A549 (cell line): ENCODE measurements around the gene CLASP1. TPM values are rescaled to one million over a fixed set of nuclear protein-coding genes. Genes with fewer than 3 reads are reported as not detected.

Experiments used
- ATAC-seq, 2 experiments: fragments of 200-7000 bp in 1 of 2; fragments of >200 bp in 1 of 2; cut with Nextera tagmentation in 1 of 2; cut with Tn5 transposase in 1 of 2; 3 replicates each; pipeline versions ENCODE4 v1.8.0 to v1.9.1; 2018 to 2020; ENCODE audit warnings: mild to moderate bottlenecking in 1 of 2, moderate library complexity in 1 of 2
- CTCF ChIA-PET: fragments of 300-600 bp; sonication (Branson Sonifier 250); formaldehyde crosslinking; extraction: SDS; loops from one replicate; lab custom pipeline; 2021; ENCODE audit warnings: antibody characterized with exemption, inconsistent platforms; lab: Yijun Ruan, JAX
- POLR2A ChIA-PET: fragments of 350-600 bp; formaldehyde crosslinking; extraction: SDS; loops from one replicate; lab custom pipeline; 2021; ENCODE audit warnings: antibody characterized with exemption, inconsistent platforms; lab: Yijun Ruan, JAX
- DNase-seq, 2 experiments: peaks; one replicate each; pipeline versions ENCODE4 v3.0.0 to v3.0.0-alpha.2; 2011 to 2016; ENCODE audit warnings: low read depth in 1 of 2, low spot score in 1 of 2
- FAIRE-seq: peaks from 2 replicates; lab custom pipeline; 2011; peaks lifted over from hg19 to GRCh38; lab: Jason Lieb, UNC
- H3K27ac ChIP-seq, 2 experiments: fragments of >200 bp; sonication (Bioruptor Twin); formaldehyde crosslinking; 3 replicates each; pipeline ENCODE4 v1.5.1; 2016 to 2017
- H3K4me1 ChIP-seq: fragments of >200 bp; sonication (Bioruptor Twin); formaldehyde crosslinking; 3 replicates; pipeline ENCODE4 v1.6.1; 2016
- H3K4me2 ChIP-seq: fragments of >200 bp; sonication (Bioruptor Twin); formaldehyde crosslinking; 3 replicates; pipeline ENCODE4 v1.6.1; 2016
- H3K4me3 ChIP-seq: fragments of >200 bp; sonication (Bioruptor Twin); formaldehyde crosslinking; 3 replicates; pipeline ENCODE4 v1.5.1; 2016
- H3K9me3 ChIP-seq: fragments of >200 bp; sonication (Bioruptor Twin); formaldehyde crosslinking; 3 replicates; pipeline ENCODE4 v1.6.1; 2016
- BCL3 ChIP-seq: fragments of >200 bp; sonication (Bioruptor Twin); formaldehyde crosslinking; IDR thresholded peaks from 3 replicates; pipeline ENCODE4 v1.6.1; 2016
- BHLHE40 ChIP-seq: IDR thresholded peaks from 2 replicates; pipeline ENCODE4 v1.6.1; 2012; ENCODE audit warnings: low read depth, low read length, inconsistent platforms
- CEBPB ChIP-seq, 2 experiments: fragments of >200 bp in 1 of 2; sonication (Bioruptor Twin) in 1 of 2; formaldehyde crosslinking in 1 of 2; IDR thresholded peaks; 2 replicates each; pipeline ENCODE4 v1.6.1; 2012 to 2016
- CHD2 ChIP-seq: fragments of 150-350 bp; IDR thresholded peaks from 2 replicates; pipeline ENCODE4 v1.6.1; 2014; ENCODE audit warnings: low read length; ENCODE audit not compliant: partially characterized antibody
- CHD4 ChIP-seq: fragments of 200-600 bp; sonication (generic); IDR thresholded peaks from 2 replicates; pipeline ENCODE4 v1.6.1; 2016; ENCODE audit warnings: antibody characterized with exemption, mild to moderate bottlenecking, borderline replicate concordance
- CTCF ChIP-seq: fragments of >200 bp; sonication (Bioruptor Twin); formaldehyde crosslinking; IDR thresholded peaks from 3 replicates; pipeline ENCODE4 v1.5.1; 2016
- EP300 ChIP-seq, 2 experiments: fragments of >200 bp; sonication (Bioruptor Twin); formaldehyde crosslinking; IDR thresholded peaks; 2 replicates in 1 of 2; 3 replicates in 1 of 2; pipeline ENCODE4 v1.6.1; 2016 to 2017
- ESRRA ChIP-seq: fragments of 150-350 bp; IDR thresholded peaks from 2 replicates; pipeline ENCODE4 v1.6.1; 2014; ENCODE audit warnings: mild to moderate bottlenecking, low read length, borderline replicate concordance
- GATA3 ChIP-seq: IDR thresholded peaks from 2 replicates; pipeline ENCODE4 v1.6.1; 2012; ENCODE audit warnings: borderline replicate concordance
- HES2 ChIP-seq: fragments of >200 bp; sonication (Bioruptor Twin); formaldehyde crosslinking; IDR thresholded peaks from 2 replicates; pipeline ENCODE4 v1.6.1; 2016
- HEYL ChIP-seq: fragments of 250-450 bp; sonication (Bioruptor Pico); IDR thresholded peaks from 2 replicates; pipeline ENCODE4 v1.8.0; 2021; ENCODE audit warnings: mild to moderate bottlenecking, moderate library complexity
- JUN ChIP-seq, 2 experiments: fragments of >200 bp; sonication (Bioruptor Twin); formaldehyde crosslinking; IDR thresholded peaks; 2 replicates in 1 of 2; 3 replicates in 1 of 2; pipeline ENCODE4 v1.6.1; 2016 to 2017
- JUNB ChIP-seq: fragments of >200 bp; sonication (Bioruptor Twin); formaldehyde crosslinking; IDR thresholded peaks from 2 replicates; pipeline ENCODE4 v1.6.1; 2016
- MAX ChIP-seq: IDR thresholded peaks from 2 replicates; pipeline ENCODE4 v1.6.1; 2012
- MAZ ChIP-seq: fragments of 150-350 bp; IDR thresholded peaks from 2 replicates; pipeline ENCODE4 v1.6.1; 2014; ENCODE audit warnings: antibody characterized with exemption, low read depth, low read length, borderline replicate concordance
- NPAS2 ChIP-seq: fragments of 250-450 bp; sonication (Bioruptor Pico); IDR thresholded peaks from 2 replicates; pipeline ENCODE4 v1.8.0; 2022; ENCODE audit warnings: mild to moderate bottlenecking, moderate library complexity, borderline replicate concordance
- NR3C1 ChIP-seq: fragments of >200 bp; sonication (Bioruptor Twin); formaldehyde crosslinking; IDR thresholded peaks from 3 replicates; pipeline ENCODE4 v1.6.1; 2017
- PHF8 ChIP-seq: fragments of 200-600 bp; sonication (generic); IDR thresholded peaks from 2 replicates; pipeline ENCODE4 v1.6.1; 2016; ENCODE audit warnings: low read depth, mild to moderate bottlenecking, antibody characterized with exemption, moderate library complexity, borderline replicate concordance
- POLR2A ChIP-seq: IDR thresholded peaks from 2 replicates; pipeline ENCODE4 v1.6.1; 2012; ENCODE audit warnings: mild to moderate bottlenecking, low read length
- RAD21 ChIP-seq, 2 experiments: fragments of >200 bp in 1 of 2; sonication (Bioruptor Twin) in 1 of 2; formaldehyde crosslinking in 1 of 2; IDR thresholded peaks in 1 of 2; conservative IDR thresholded peaks in 1 of 2; 2 replicates in 1 of 2; 3 replicates in 1 of 2; pipeline ENCODE4 v1.6.1; 2012 to 2018; ENCODE audit warnings: inconsistent platforms in 1 of 2
- RCOR1 ChIP-seq: fragments of 150-350 bp; IDR thresholded peaks from 2 replicates; pipeline ENCODE4 v1.6.1; 2014; ENCODE audit warnings: antibody characterized with exemption, low read length, low read depth
- RFX5 ChIP-seq: fragments of 450-650 bp; IDR thresholded peaks from 2 replicates; pipeline ENCODE4 v1.7.1; 2014; ENCODE audit warnings: antibody characterized with exemption, mild to moderate bottlenecking, moderate library complexity
- RNF2 ChIP-seq: fragments of 200-600 bp; sonication (generic); IDR thresholded peaks from 2 replicates; pipeline ENCODE4 v1.6.1; 2016; ENCODE audit warnings: low read depth, mild to moderate bottlenecking, antibody characterized with exemption, moderate library complexity, borderline replicate concordance
- SMC3 ChIP-seq: fragments of >200 bp; sonication (Bioruptor Twin); formaldehyde crosslinking; IDR thresholded peaks from 3 replicates; pipeline ENCODE4 v1.6.1; 2018; ENCODE audit warnings: inconsistent platforms
- TFCP2L1 ChIP-seq: fragments of 250-450 bp; sonication (Bioruptor Pico); IDR thresholded peaks from 2 replicates; pipeline ENCODE4 v1.5.0; 2021; ENCODE audit warnings: mild to moderate bottlenecking
- ZC3H11A ChIP-seq: fragments of 450-650 bp; IDR thresholded peaks from 2 replicates; pipeline ENCODE4 v1.6.1; 2014; ENCODE audit warnings: antibody characterized with exemption, mild to moderate bottlenecking
- ZFP36 ChIP-seq: fragments of 450-650 bp; IDR thresholded peaks from 2 replicates; pipeline ENCODE4 v1.6.1; 2014; ENCODE audit warnings: borderline replicate concordance; ENCODE audit not compliant: partially characterized antibody
- WGBS: methylation state at CpG from one replicate; pipeline ENCODE4 v1.1.6; 2017; ENCODE audit errors: missing lambda C conversion rate; 5-methylcytosine and 5-hydroxymethylcytosine counted together
- polyA plus RNA-seq, 4 experiments: library from polyadenylated mRNA; depleted of rRNA in 3 of 4; stranded (reverse); fragments of >200 nt; fragmentation: RNase III in 1 of 4; extraction: RNeasy Plus Mini Kit Qiagen cat#74134 plus additional on column Dnase treatment in 1 of 4; gene quantifications; 2 replicates in 3 of 4; 3 replicates in 1 of 4; pipeline ENCODE4 v1.2.3, GENCODE V29; 2011 to 2017

The CLASP1 gene
- polyA plus RNA-seq, 2 of the 4 experiments (the other 2 are of a cell fraction): 11.7 to 15.8 TPM

GRCh38 chr2:121355488-121355887, 293.8 kb downstream of the CLASP1 start:
- H3K4me1 ChIP-seq: peaks cover 4% of the 10 kb centered on the region
- no peak for TF ChIP-seq CHD4
- TF ChIP-seq CHD2: no peak
- TF ChIP-seq NPAS2 (CRISPR knock-in tag): no peak
- TF ChIP-seq JUNB: no peak
- TF ChIP-seq MAZ: no peak
- no peak for TF ChIP-seq EP300 (IDR thresholded peaks at IDR 0.05)
- TF ChIP-seq MAX: no peak
- TF ChIP-seq ZFP36: no peak
- TF ChIP-seq GATA3: no peak
- TF ChIP-seq NR3C1: no peak
- no peak for TF ChIP-seq RNF2
- TF ChIP-seq BCL3: no peak
- TF ChIP-seq HEYL (CRISPR knock-in tag): no peak
- no peak for TF ChIP-seq RCOR1
- H3K27ac ChIP-seq: no peak overlapping the region
- FAIRE-seq (no peak), DNase-seq (no peak), ATAC-seq (no peak)
- H3K4me2 ChIP-seq: no peak overlapping the region
- WGBS: 71% methylated on average over 1 of the region's 1 CpG
- no peaks in the 10 kb centered on the region for H3K9me3 ChIP-seq
- POLR2A ChIA-PET: interaction anchor here (0.7 to 1.7 kb wide), 2 partner anchors 21 to 175 kb away, joined by 5 read pairs; partner anchors contain the start of gene RNU4ATAC
- H3K4me3 ChIP-seq: no peak overlapping the region
- CTCF ChIA-PET: interaction anchor here (0.7 to 9.1 kb wide), 20 partner anchors 10 to 686 kb away, joined by 3 to 117 read pairs (median 4); no protein-coding TSS in a partner anchor

DNA sequence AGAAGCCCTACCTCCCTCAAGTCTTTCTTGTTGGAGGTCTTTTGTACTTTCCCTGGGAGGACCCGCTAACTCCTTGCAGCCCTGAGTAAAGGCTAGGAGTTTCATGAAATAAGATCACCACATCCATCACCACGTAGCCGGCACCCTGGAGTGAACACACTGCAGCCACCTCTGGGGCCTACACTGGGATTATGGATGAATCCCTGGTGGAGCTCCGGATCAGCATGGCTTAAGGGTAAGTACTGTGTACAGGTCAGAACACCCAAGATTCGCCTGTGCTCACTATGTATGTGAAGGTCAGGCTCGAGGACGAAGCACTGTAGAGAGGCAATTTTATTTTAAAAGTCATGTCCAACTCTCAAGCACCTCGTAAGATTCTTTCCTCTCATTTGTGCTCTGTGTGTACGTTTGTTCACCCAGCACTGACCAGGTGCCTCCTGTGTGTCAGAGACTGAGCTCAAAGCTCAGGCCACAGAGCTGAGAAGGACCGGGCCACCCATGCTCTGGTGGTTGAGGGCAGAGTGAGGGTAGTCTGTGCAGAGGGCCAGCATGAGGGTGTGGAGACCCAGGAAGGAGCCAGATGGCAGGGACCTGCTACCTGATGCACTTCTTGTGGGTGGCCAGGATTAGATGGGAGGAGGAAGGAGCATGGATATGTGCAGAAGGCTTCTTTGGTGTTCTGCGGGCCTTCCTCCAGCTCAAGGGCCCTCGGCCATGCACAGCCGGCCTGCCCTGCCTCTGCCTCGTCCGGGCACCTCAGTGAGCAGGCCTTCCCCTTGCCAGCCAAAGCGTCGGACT, 297.5 kb downstream of the CLASP1 start:
- Histone ChIP-seq H3K4me2 (no peak overlapping the region), H3K9me3 (no peaks in the 10 kb centered on the region), H3K27ac (no peak overlapping the region), H3K4me3 (no peak overlapping the region), H3K4me1 (no peaks in the 10 kb centered on the region)
- FAIRE-seq (no peak), ATAC-seq (no peak), DNase-seq (no peak)
- ChIA-PET POLR2A (no interaction called here), CTCF (interaction anchor here (1.2 to 9.1 kb wide), 6 partner anchors 11 to 274 kb away, joined by 5 to 117 read pairs (median 7); no protein-coding TSS in a partner anchor)
- TF ChIP-seq ESRRA (no peak), JUNB (no peak)
- 94% methylated on average over 17 of the region's 17 CpGs for WGBS

DNA sequence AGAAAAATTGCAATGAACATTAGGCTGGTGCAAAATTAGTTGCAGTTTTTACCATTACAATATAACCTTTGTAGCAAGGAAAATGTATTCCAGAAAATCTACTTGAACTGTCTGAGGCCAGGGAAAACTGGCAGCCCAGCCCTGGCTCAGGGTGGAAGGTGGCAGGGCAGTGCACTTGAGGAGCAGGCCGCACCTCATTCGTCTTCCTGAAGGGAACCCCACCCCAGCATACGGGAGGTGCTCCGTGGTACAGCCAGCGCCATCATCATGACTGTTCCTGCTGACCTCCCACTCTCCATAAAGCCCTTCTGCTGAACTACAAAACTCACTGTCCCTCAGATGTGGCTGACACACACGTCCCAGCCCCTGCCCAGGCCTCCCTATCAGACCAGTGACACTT, 298.4 kb downstream of the CLASP1 start:
- WGBS: 91% methylated on average over 6 of the region's 6 CpGs
- no peak overlapping the region for H3K27ac ChIP-seq
- no peak overlapping the region for H3K4me3 ChIP-seq
- TF ChIP-seq RFX5 (no peak), CTCF (no peak), ZC3H11A (no peak), PHF8 (no peak), HES2 (no peak), ESRRA (no peak), GATA3 (no peak), TFCP2L1 (CRISPR knock-in tag) (no peak), BCL3 (no peak), CEBPB (IDR thresholded peaks at IDR 0.05) (no peak), SMC3 (no peak), JUN (IDR thresholded peaks at IDR 0.05) (no peak), POLR2A (no peak), CHD2 (no peak), BHLHE40 (no peak), RAD21 (conservative IDR thresholded peaks at IDR 0.05 in 1 of 2, IDR thresholded peaks at IDR 0.05 in 1 of 2) (no peak)
- ATAC-seq: no peak
- no peaks in the 10 kb centered on the region for H3K4me1 ChIP-seq
- ChIA-PET POLR2A (no interaction called here), CTCF (interaction anchor here (1.3 to 9.1 kb wide), 3 partner anchors 222 to 253 kb away, joined by 4 to 117 read pairs (median 9); no protein-coding TSS in a partner anchor)
- no peak for FAIRE-seq
- no peaks in the 10 kb centered on the region for H3K9me3 ChIP-seq
- H3K4me2 ChIP-seq: no peak overlapping the region
- DNase-seq: no peak
